IMR-90 (cell line): ENCODE data around the gene ADAMTSL5. TPM values are rescaled to one million over a fixed set of nuclear protein-coding genes. Genes with fewer than 3 reads are reported as not detected.

ENCODE experiments used
- ATAC-seq: fragments of 200-7000 bp; cut with Tn5 transposase; 2 replicates; pipeline ENCODE4 v1.9.1; 2020; ENCODE audit warnings: low read depth, mild to moderate bottlenecking, moderate library complexity
- Bru-seq: library from RNA; stranded (reverse); fragments of 400-500 nt; gene quantifications from one replicate; lab custom pipeline; 2021; lab: Mats Ljungman, UMichigan
- BruChase-seq, 2 experiments: library from RNA; stranded (reverse); fragments of 400-500 nt; gene quantifications; one replicate each; lab custom pipeline; 2021; lab: Mats Ljungman, UMichigan
- BruUV-seq: library from RNA; stranded (reverse); fragments of 400-500 nt; replicated peaks from 2 replicates; lab custom pipeline; 2021; lab: Mats Ljungman, UMichigan
- CTCF ChIA-PET: fragments of 300-600 bp; formaldehyde crosslinking; extraction: SDS; loops from one replicate; lab custom pipeline; 2021; ENCODE audit warnings: antibody characterized with exemption; lab: Yijun Ruan, JAX
- POLR2A ChIA-PET: fragments of 300-600 bp; sonication (Branson Sonifier 250); formaldehyde crosslinking; loops from one replicate; lab custom pipeline; 2022; ENCODE audit warnings: antibody characterized with exemption; ENCODE audit not compliant: unreplicated experiment; lab: Charles Lee
- DNase-seq: peaks from one replicate; pipeline ENCODE4 v3.0.0; 2013
- H2AFZ ChIP-seq: replicated peaks from 2 replicates; pipeline ENCODE3; 2013; ENCODE audit warnings: low read length, mild to moderate bottlenecking; ENCODE audit not compliant: poor library complexity
- H2AK5ac ChIP-seq: 2 replicates; pipeline ENCODE4 v1.6.1; 2013; ENCODE audit warnings: low read depth, low read length, inconsistent platforms
- H2AK9ac ChIP-seq: replicated peaks from 2 replicates; pipeline ENCODE3; 2013; ENCODE audit warnings: mild to moderate bottlenecking, low read depth, low read length, moderate library complexity; ENCODE audit not compliant: poor library complexity
- H2BK120ac ChIP-seq: 2 replicates; pipeline ENCODE4 v1.6.1; 2013; ENCODE audit warnings: low read depth, low read length, inconsistent platforms
- H2BK15ac ChIP-seq: 3 replicates; pipeline ENCODE4 v1.6.1; 2013; ENCODE audit warnings: low read depth, low read length, inconsistent platforms
- H2BK20ac ChIP-seq: 2 replicates; pipeline ENCODE4 v1.6.1; 2013; ENCODE audit warnings: low read depth, mild to moderate bottlenecking, inconsistent platforms, low read length, moderate library complexity
- H2BK5ac ChIP-seq: 2 replicates; pipeline ENCODE4 v1.6.1; 2013; ENCODE audit warnings: mild to moderate bottlenecking, low read depth, low read length, inconsistent platforms; ENCODE audit not compliant: poor library complexity, severe bottlenecking
- H3K14ac ChIP-seq: replicated peaks from 2 replicates; pipeline ENCODE4 v1.6.1; 2013; ENCODE audit warnings: low read depth, low read length, inconsistent platforms
- H3K18ac ChIP-seq: 2 replicates; pipeline ENCODE4 v1.6.1; 2013; ENCODE audit warnings: low read depth, low read length, control low read depth
- H3K23ac ChIP-seq: 2 replicates; pipeline ENCODE4 v1.6.1; 2013; ENCODE audit warnings: low read depth, low read length, inconsistent platforms
- H3K27ac ChIP-seq: 2 replicates; pipeline ENCODE4 v1.5.1; 2013; ENCODE audit warnings: mild to moderate bottlenecking, control low read depth, low read length; ENCODE audit not compliant: insufficient read depth
- H3K27me3 ChIP-seq: 2 replicates; pipeline ENCODE4 v1.6.1; 2013; ENCODE audit warnings: low read length; ENCODE audit not compliant: control insufficient read depth, insufficient read depth
- H3K36me3 ChIP-seq: 2 replicates; pipeline ENCODE4 v1.6.1; 2013; ENCODE audit warnings: low read length, mixed read lengths; ENCODE audit not compliant: control insufficient read depth, insufficient read depth
- H3K4ac ChIP-seq: 2 replicates; pipeline ENCODE4 v1.6.1; 2013; ENCODE audit warnings: low read depth, low read length, inconsistent platforms
- H3K4me1 ChIP-seq: 2 replicates; pipeline ENCODE4 v1.6.1; 2013; ENCODE audit warnings: low read length, mixed read lengths; ENCODE audit not compliant: control insufficient read depth, insufficient read depth
- H3K4me2 ChIP-seq: 2 replicates; pipeline ENCODE4 v1.6.1; 2013; ENCODE audit warnings: low read depth, mild to moderate bottlenecking, control low read depth, low read length, moderate library complexity
- H3K4me3 ChIP-seq: 2 replicates; pipeline ENCODE4 v1.5.1; 2013; ENCODE audit warnings: low read depth, mild to moderate bottlenecking, control low read depth, low read length, moderate library complexity; ENCODE audit not compliant: insufficient read depth
- H3K56ac ChIP-seq: 2 replicates; pipeline ENCODE4 v1.6.1; 2013; ENCODE audit warnings: low read length, inconsistent platforms; ENCODE audit not compliant: insufficient read depth; ENCODE audit errors: extremely low read depth
- H3K79me1 ChIP-seq, 2 experiments: 2 replicates each; pipeline ENCODE4 v1.6.1; 2013; ENCODE audit warnings: low read length in 2 of 2, inconsistent platforms in 1 of 2, low read depth in 1 of 2
- H3K9ac ChIP-seq: 2 replicates; pipeline ENCODE4 v1.6.1; 2013; ENCODE audit warnings: low read depth, low read length, control low read depth
- H3K9me1 ChIP-seq: 2 replicates; pipeline ENCODE4 v1.6.1; 2013; ENCODE audit warnings: low read length, inconsistent platforms; ENCODE audit not compliant: insufficient read depth
- H3K9me3 ChIP-seq: 2 replicates; pipeline ENCODE4 v1.6.1; 2013; ENCODE audit warnings: low read length; ENCODE audit not compliant: control insufficient read depth, insufficient read depth
- H4K20me1 ChIP-seq: 2 replicates; pipeline ENCODE4 v1.6.1; 2013; ENCODE audit warnings: low read length, inconsistent platforms; ENCODE audit not compliant: insufficient read depth
- H4K5ac ChIP-seq: 2 replicates; pipeline ENCODE4 v1.6.1; 2013; ENCODE audit warnings: mild to moderate bottlenecking, low read depth, low read length, control low read depth
- H4K8ac ChIP-seq, 2 experiments: 2 replicates each; pipeline ENCODE4 v1.6.1; 2013; ENCODE audit warnings: low read depth in 2 of 2, low read length in 2 of 2, control low read depth in 1 of 2, inconsistent platforms in 1 of 2
- H4K91ac ChIP-seq: 2 replicates; pipeline ENCODE4 v1.6.1; 2013; ENCODE audit warnings: low read depth, low read length, inconsistent platforms; ENCODE audit not compliant: insufficient read depth
- CTCF ChIP-seq: conservative IDR thresholded peaks from 2 replicates; pipeline ENCODE4 v1.5.1; 2012; ENCODE audit warnings: mild to moderate bottlenecking, low read depth, low read length, improper control_type of control experiment
- POLR2A ChIP-seq: IDR thresholded peaks from 2 replicates; pipeline ENCODE4 v1.6.1; 2012; ENCODE audit warnings: mild to moderate bottlenecking, low read depth, low read length
- WGBS, 2 experiments: methylation state at CpG; one replicate each; pipeline versions ENCODE4 v1.1.5 to v1.1.7; 2013; ENCODE audit warnings: missing lambda C conversion rate in 2 of 2; ENCODE audit not compliant: insufficient read length in 1 of 2; ENCODE audit errors: extremely low coverage in 2 of 2; 5-methylcytosine and 5-hydroxymethylcytosine counted together
- dilution Hi-C: fragments of 300-500 bp; cut with HindIII; formaldehyde crosslinking; loops from one replicate; pipeline ENCODE4 v1.14.3; 2018; ENCODE audit warnings: low sequenced_read_pairs; ENCODE audit not compliant: unreplicated experiment
- in situ Hi-C: fragments of 300-500 bp; cut with MboI; formaldehyde crosslinking; loops from 3 replicates; pipeline ENCODE4 v1.14.3; 2019; ENCODE audit warnings: low sequenced_read_pairs, inconsistent platforms, mixed read lengths
- intact Hi-C: fragments of 100-400 bp; cut with micrococcal nuclease; formaldehyde crosslinking; loops from 2 replicates; pipeline ENCODE4 v1.10.0; 2022
- long read RNA-seq: library from polyadenylated mRNA; unstranded; transcript quantifications from one replicate; pipeline ENCODE4 v2.0.0, GENCODE V29; 2021; ENCODE audit not compliant: unreplicated experiment
- polyA plus RNA-seq, 3 experiments: library from polyadenylated mRNA; depleted of rRNA; stranded (reverse); fragments of >200 nt; gene quantifications; 2 replicates each; pipeline ENCODE4 v1.2.3, GENCODE V29; 2012; ENCODE audit warnings: low replicate concordance in 1 of 3
- total RNA-seq: library from RNA; depleted of rRNA; stranded (reverse); fragments of >200 nt; gene quantifications from 2 replicates; pipeline ENCODE4 v1.2.3, GENCODE V29; 2012; rRNA removed

Gene ADAMTSL5, protein sequence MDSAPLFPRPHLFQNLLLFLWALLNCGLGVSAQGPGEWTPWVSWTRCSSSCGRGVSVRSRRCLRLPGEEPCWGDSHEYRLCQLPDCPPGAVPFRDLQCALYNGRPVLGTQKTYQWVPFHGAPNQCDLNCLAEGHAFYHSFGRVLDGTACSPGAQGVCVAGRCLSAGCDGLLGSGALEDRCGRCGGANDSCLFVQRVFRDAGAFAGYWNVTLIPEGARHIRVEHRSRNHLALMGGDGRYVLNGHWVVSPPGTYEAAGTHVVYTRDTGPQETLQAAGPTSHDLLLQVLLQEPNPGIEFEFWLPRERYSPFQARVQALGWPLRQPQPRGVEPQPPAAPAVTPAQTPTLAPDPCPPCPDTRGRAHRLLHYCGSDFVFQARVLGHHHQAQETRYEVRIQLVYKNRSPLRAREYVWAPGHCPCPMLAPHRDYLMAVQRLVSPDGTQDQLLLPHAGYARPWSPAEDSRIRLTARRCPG
- total RNA-seq (0.83 and 0.90 TPM in 2 replicates), polyA plus RNA-seq (2012; rRNA removed) (10.8 and 13.4 TPM in 2 replicates), Bru-seq, nascent RNA (percentile 47 among the genes with signal in this experiment), BruChase-seq, experiment 1, labeled RNA remaining after a 6-hour chase (percentile 52 among the genes with signal in this experiment), BruChase-seq, experiment 2, labeled RNA remaining after a 2-hour chase (percentile 53 among the genes with signal in this experiment)
- polyA plus RNA-seq (2012; cell fraction: cytosol; rRNA removed): 7.7 and 13.2 TPM in 2 replicates
- 31.7 and 79.5 TPM in 2 replicates for polyA plus RNA-seq (2012; cell fraction: nucleus; rRNA removed; ENCODE audit: low replicate concordance)
- long read RNA-seq, partial matches to known transcripts: 8 of 15 reads
- long read RNA-seq, other reads (novel, unspliced or antisense): 7 of 15 reads

- H3K27me3 ChIP-seq: no peaks in the 10 kb centered on the region
- peaks cover 5% of the 10 kb centered on the region; the same call in 1 of the 2 replicates for H3K36me3 ChIP-seq
- H4K20me1 ChIP-seq: peaks cover 6% of the 10 kb centered on the region; the same call in 1 of the 2 replicates
- H2AK9ac ChIP-seq: peak within 1 kb of the TSS; percentile 91
- no peak within 1 kb of the TSS for H2BK20ac ChIP-seq
- H3K4me1 ChIP-seq: peaks cover 4% of the 10 kb centered on the region; the same call in 1 of the 2 replicates
- H3K4ac ChIP-seq: peak within 1 kb of the TSS; percentile 82
- TF ChIP-seq CTCF: peak; percentile 39
- TF ChIP-seq POLR2A: no peak
- intact Hi-C loops (no loop called here), in situ Hi-C loops (no loop called here), dilution Hi-C loops (no loop called here)
- H3K27ac ChIP-seq: peak within 1 kb of the TSS; percentile 83
- peaks cover 2% of the 10 kb centered on the region; the same call in 1 of the 2 replicates for H3K9me3 ChIP-seq
- H4K8ac ChIP-seq: peak within 1 kb of the TSS; percentile 92 to 96
- peak; percentile 28 for DNase-seq
- ChIA-PET CTCF (no interaction called here), POLR2A (no interaction called here)
- peak within 1 kb of the TSS; percentile 84 for H2AK5ac ChIP-seq
- peak within 1 kb of the TSS; percentile 77 for H2BK5ac ChIP-seq
- peak; percentile 73 for ATAC-seq
- H3K9me1 ChIP-seq: no peaks in the 10 kb centered on the region
- peak within 1 kb of the TSS; percentile 94 for H4K5ac ChIP-seq
- H3K4me3 ChIP-seq: peak within 1 kb of the TSS; percentile 98
- peaks cover 4 to 15% of the 10 kb centered on the region in 2 experiments; a peak in 1 of 4 replicates for H3K79me1 ChIP-seq
- peak within 1 kb of the TSS; percentile 19 for H2BK120ac ChIP-seq
- peak within 1 kb of the TSS; percentile 98 for H3K9ac ChIP-seq
- peak within 1 kb of the TSS; percentile 96 for H3K4me2 ChIP-seq
- BruUV-seq: no TSS peak
- peak within 1 kb of the TSS; percentile 41 for H3K56ac ChIP-seq
- peak within 1 kb of the TSS; percentile 29; the same call in 1 of the 2 replicates for H3K14ac ChIP-seq
- no peak within 1 kb of the TSS for H3K23ac ChIP-seq
- WGBS, 2 experiments: 1% methylated on average over 39 of the region's 78 CpGs; no CpG with 5 or more reads in 1 of the 2 experiments
- peak within 1 kb of the TSS; percentile 95 for H3K18ac ChIP-seq
- peak within 1 kb of the TSS; percentile 64; the same call in 1 of the 2 replicates for H4K91ac ChIP-seq
- H2BK15ac ChIP-seq: no peak within 1 kb of the TSS
- peak within 1 kb of the TSS; percentile 90 for H2AFZ ChIP-seq
Observed at GRCh38 chr19:1512671-1513498, at the start of gene ADAMTSL5. TSS of gene ADAMTSL5 (minus strand) at chr19:1513019. CDS start at chr19:1510943, 2,076 bp downstream.
